HepG2 (cell line): ENCODE results near the gene DDX54. TPM values are rescaled to one million over a fixed set of nuclear protein-coding genes. Genes with fewer than 3 reads are reported as not detected.

Source experiments
- ATAC-seq: fragments of 200-7000 bp; cut with Tn5 transposase; 3 replicates; pipeline ENCODE4 v1.9.1; 2020; ENCODE audit warnings: mild to moderate bottlenecking, moderate library complexity
- BruUV-seq: library from RNA; stranded (reverse); fragments of 400-500 nt; replicated peaks from 2 replicates; lab custom pipeline; 2021; lab: Mats Ljungman, UMichigan
- CTCF ChIA-PET: fragments of 300-600 bp; formaldehyde crosslinking; extraction: SDS; loops from one replicate; lab custom pipeline; 2021; ENCODE audit warnings: low total read pairs, inconsistent platforms, low intra/inter-chr PET ratio; lab: Yijun Ruan, JAX
- POLR2A ChIA-PET: fragments of 350-600 bp; sonication (Branson Sonifier 250); formaldehyde crosslinking; loops from one replicate; lab custom pipeline; 2020; ENCODE audit warnings: antibody characterized with exemption, inconsistent platforms; lab: Yijun Ruan, JAX
- DNase-seq: peaks from one replicate; pipeline ENCODE4 v3.0.0-alpha.2; 2015; ENCODE audit warnings: low spot score
- FAIRE-seq: peaks from 3 replicates; lab custom pipeline; 2011; peaks lifted over from hg19 to GRCh38; lab: Jason Lieb, UNC
- H2AFZ ChIP-seq: one replicate; pipeline ENCODE4 v1.6.1; 2011; ENCODE audit warnings: low read length, inconsistent platforms
- H3K27ac ChIP-seq: fragments of 300-600 bp; 3 replicates; pipeline ENCODE4 v1.8.0; 2011; ENCODE audit warnings: mixed run types, mild to moderate bottlenecking, mixed read lengths, low read length, inconsistent platforms; ENCODE audit not compliant: insufficient read depth; ENCODE audit errors: extremely low read length
- H3K27me3 ChIP-seq, 2 experiments: fragments of 200-600 bp in 1 of 2; 2 replicates in 1 of 2; 3 replicates in 1 of 2; pipeline versions ENCODE4 v1.6.0 to v1.8.0; 2011; ENCODE audit warnings: low read length in 2 of 2, mild to moderate bottlenecking in 2 of 2, moderate library complexity in 2 of 2, inconsistent platforms in 1 of 2; ENCODE audit not compliant: insufficient read depth in 2 of 2, control insufficient read depth in 1 of 2
- H3K36me3 ChIP-seq, 2 experiments: fragments of 200-600 bp in 1 of 2; replicated peaks in 1 of 2; 2 replicates in 1 of 2; 3 replicates in 1 of 2; pipeline versions ENCODE4 v1.5.1 to v1.8.0; 2011; ENCODE audit warnings: low read length in 2 of 2, inconsistent platforms in 1 of 2; ENCODE audit not compliant: insufficient read depth in 2 of 2, control insufficient read depth in 1 of 2
- H3K4me1 ChIP-seq: 2 replicates; pipeline ENCODE4 v1.5.1; 2012; ENCODE audit warnings: low read length, inconsistent platforms; ENCODE audit not compliant: insufficient read depth
- H3K4me2 ChIP-seq: 2 replicates; pipeline ENCODE4 v1.6.0; 2011; ENCODE audit warnings: low read depth, low read length, inconsistent platforms
- H3K4me3 ChIP-seq, 3 experiments: fragments of 200-600 bp in 1 of 3; sonication (generic), shearing (Covaris generic) in 1 of 3; replicated peaks in 1 of 3; 2 replicates each; pipeline ENCODE4 v1.5.1; 2011 to 2016; ENCODE audit warnings: low read length in 3 of 3, inconsistent platforms in 2 of 3, low read depth in 2 of 3, mild to moderate bottlenecking in 2 of 3, control low read depth in 1 of 3, mixed read lengths in 1 of 3; ENCODE audit not compliant: insufficient read depth in 1 of 3
- H3K79me2 ChIP-seq: one replicate; pipeline ENCODE4 v1.6.1; 2011; ENCODE audit warnings: low read length, inconsistent platforms; ENCODE audit not compliant: insufficient read depth
- H3K9ac ChIP-seq: 2 replicates; pipeline ENCODE4 v1.6.0; 2011; ENCODE audit warnings: mild to moderate bottlenecking, low read depth, low read length, inconsistent platforms; ENCODE audit not compliant: insufficient read depth
- H3K9me3 ChIP-seq: 2 replicates; pipeline ENCODE4 v1.5.1; 2012; ENCODE audit warnings: mild to moderate bottlenecking, low read length
- H4K20me1 ChIP-seq: 2 replicates; pipeline ENCODE4 v1.6.0; 2011; ENCODE audit warnings: inconsistent platforms, mild to moderate bottlenecking, low read length, moderate library complexity; ENCODE audit not compliant: insufficient read depth
- CEBPB ChIP-seq: IDR thresholded peaks from 2 replicates; pipeline ENCODE4 v1.6.1; 2011; ENCODE audit warnings: low read depth, low read length, improper control_type of control experiment, borderline replicate concordance
- CEBPG ChIP-seq: IDR thresholded peaks from 2 replicates; pipeline ENCODE4 v1.6.1; 2016
- MIER2 ChIP-seq: IDR thresholded peaks from 2 replicates; pipeline ENCODE4 v1.6.1; 2016; ENCODE audit warnings: missing biosample characterization, missing genetic modification reagents
- ZNF44 ChIP-seq: sonication (generic); formaldehyde crosslinking; IDR thresholded peaks from 2 replicates; pipeline ENCODE4 v1.5.1; 2020; ENCODE audit warnings: mild to moderate bottlenecking, missing genetic modification reagents
- WGBS: methylation state at CpG from one replicate; pipeline ENCODE4 v1.1.6; 2017; ENCODE audit warnings: low lambda C conversion rate; 5-methylcytosine and 5-hydroxymethylcytosine counted together
- in situ Hi-C: cut with HindIII; loops from 2 replicates; pipeline ENCODE4 v1.10.0; 2017; ENCODE audit warnings: low pct_unique_long_range_greater_than_20kb; ENCODE audit not compliant: extremely low pct_ligation_motif_present
- intact Hi-C: fragments of 100-400 bp; cut with micrococcal nuclease; formaldehyde crosslinking; loops from one replicate; pipeline ENCODE4 v1.10.0; 2022; ENCODE audit not compliant: unreplicated experiment
- polyA plus RNA-seq, 8 experiments: library from polyadenylated mRNA; depleted of rRNA in 3 of 8; stranded (reverse) in 7 of 8; unstranded in 1 of 8; fragments of >200 nt; fragmentation: Illumina TruSeq in 4 of 8; extraction: Trizol in 4 of 8; gene quantifications; 2 replicates each; pipeline versions ENCODE4 v1.2.1 to v1.2.3, GENCODE V29; 2011 to 2016; ENCODE audit warnings: low read depth in 4 of 8, missing spikeins in 1 of 8, mixed read lengths in 1 of 8; ENCODE audit not compliant: insufficient read depth in 1 of 8
- total RNA-seq, 5 experiments: library from RNA; depleted of rRNA; stranded (reverse); fragments of >200 nt; fragmentation: Illumina TruSeq; extraction: Trizol; gene quantifications; 2 replicates each; pipeline ENCODE4 v1.2.3, GENCODE V29; 2016; ENCODE audit warnings: low read depth in 1 of 5
- TF ChIP-seq, protein P1 (sequence below): sonication (generic); formaldehyde crosslinking; IDR thresholded peaks from 2 replicates; pipeline ENCODE4 v1.8.0; 2022; ENCODE audit warnings: mild to moderate bottlenecking, missing genetic modification reagents, moderate library complexity
- TF ChIP-seq, protein P2 (sequence below): IDR thresholded peaks from 2 replicates; pipeline ENCODE4 v1.6.1; 2016; ENCODE audit warnings: low read depth, borderline replicate concordance
- TF ChIP-seq, protein P3 (sequence below): sonication (generic); formaldehyde crosslinking; conservative IDR thresholded peaks from 2 replicates; pipeline ENCODE4 v1.4.0; 2020; ENCODE audit warnings: mild to moderate bottlenecking, missing genetic modification reagents, moderate library complexity

The DDX54 gene
- total and polyA plus RNA-seq, 2 of the 13 experiments (the other 11 are each of a cell fraction or from before 2014, with no cell fraction given) = 59.7 to 61.1 TPM

DNA sequence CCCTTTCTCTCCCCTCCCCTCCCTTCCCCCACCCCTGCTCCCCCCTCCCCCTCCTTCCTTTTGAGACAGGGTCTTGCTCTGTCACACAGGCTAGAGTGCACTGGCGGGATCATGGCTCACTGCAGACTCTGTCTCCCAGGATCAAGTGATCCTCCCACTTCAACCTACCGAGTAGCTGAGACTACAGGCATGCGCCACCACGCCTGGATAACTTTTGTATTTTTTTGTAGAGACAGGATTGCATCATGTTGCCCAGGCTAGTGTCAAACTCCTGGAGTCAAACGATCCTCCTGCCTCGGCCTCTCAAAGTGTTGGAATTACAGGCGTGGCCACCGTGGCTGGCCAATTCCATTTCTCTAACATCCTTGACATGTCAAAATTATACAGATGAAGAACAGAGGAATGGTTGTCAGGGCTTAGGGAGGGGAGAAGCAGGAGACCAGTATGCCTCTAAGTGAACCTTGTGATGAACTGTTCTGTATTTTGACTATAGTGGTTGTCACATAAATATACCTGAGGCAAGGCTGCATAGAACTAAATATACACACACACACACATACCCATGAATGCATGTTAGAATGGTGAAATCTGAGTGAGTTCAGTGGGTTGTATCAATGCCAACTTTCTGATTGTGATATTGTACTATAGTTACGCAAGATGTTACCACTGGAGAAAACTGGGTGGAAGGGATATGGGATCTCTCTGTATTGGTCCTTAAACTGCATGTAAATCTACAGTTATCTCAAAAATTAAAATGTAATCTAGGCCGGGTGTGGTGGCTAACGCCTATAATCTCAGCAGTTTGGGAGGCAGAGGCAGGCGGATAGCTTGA lies 39.3 kb downstream of the DDX54 start:
- FAIRE-seq = no peak

DNA sequence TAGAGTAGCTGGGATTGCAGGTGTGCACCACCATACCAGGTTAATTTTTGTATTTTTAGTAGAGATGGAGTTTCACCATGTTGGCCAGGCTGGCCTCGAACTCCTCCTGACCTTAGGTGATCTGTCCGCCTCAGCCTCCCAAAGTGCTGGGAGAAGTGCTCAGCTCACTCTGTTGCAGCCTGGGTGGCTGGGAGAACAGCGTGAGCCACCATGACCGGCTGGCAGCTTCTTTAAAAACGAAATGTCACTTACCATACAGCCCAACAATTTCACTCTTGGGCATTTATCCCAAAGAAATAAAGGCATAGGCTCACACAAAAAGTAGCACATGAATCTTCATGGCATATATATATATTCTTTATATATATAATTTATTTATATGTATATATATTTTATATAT lies 40.5 kb downstream of the DDX54 start:
- no peak overlapping the region for H2AFZ ChIP-seq
- ChIA-PET CTCF (no interaction called here), POLR2A (no interaction called here)
- no peaks in the 10 kb centered on the region for H3K9me3 ChIP-seq
- WGBS = 44% methylated on average over 5 of the region's 5 CpGs
- no peak for ATAC-seq
- peaks cover 1 to 16% of the 10 kb centered on the region in 2 experiments; a peak in 3 of 5 replicates for H3K27me3 ChIP-seq
- H4K20me1 ChIP-seq = no peaks in the 10 kb centered on the region
- intact Hi-C loops (no loop called here), in situ Hi-C loops (no loop called here)
- no peaks in the 10 kb centered on the region for H3K36me3 ChIP-seq
- no peak overlapping the region for H3K4me2 ChIP-seq
- H3K27ac ChIP-seq = no peak overlapping the region
- no peak for DNase-seq
- no peak for FAIRE-seq
- BruUV-seq = no TSS peak
- H3K4me1 ChIP-seq = peaks cover 14% of the 10 kb centered on the region
- H3K79me2 ChIP-seq = no peaks in the 10 kb centered on the region
- H3K4me3 ChIP-seq = no peak overlapping the region
- no peak overlapping the region for H3K9ac ChIP-seq
- TF ChIP-seq, protein P1, sequence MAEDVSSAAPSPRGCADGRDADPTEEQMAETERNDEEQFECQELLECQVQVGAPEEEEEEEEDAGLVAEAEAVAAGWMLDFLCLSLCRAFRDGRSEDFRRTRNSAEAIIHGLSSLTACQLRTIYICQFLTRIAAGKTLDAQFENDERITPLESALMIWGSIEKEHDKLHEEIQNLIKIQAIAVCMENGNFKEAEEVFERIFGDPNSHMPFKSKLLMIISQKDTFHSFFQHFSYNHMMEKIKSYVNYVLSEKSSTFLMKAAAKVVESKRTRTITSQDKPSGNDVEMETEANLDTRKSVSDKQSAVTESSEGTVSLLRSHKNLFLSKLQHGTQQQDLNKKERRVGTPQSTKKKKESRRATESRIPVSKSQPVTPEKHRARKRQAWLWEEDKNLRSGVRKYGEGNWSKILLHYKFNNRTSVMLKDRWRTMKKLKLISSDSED (CRISPR knock-in tag) = no peak
- TF ChIP-seq MIER2 (CRISPR knock-in tag) = no peak
- TF ChIP-seq, protein P2, sequence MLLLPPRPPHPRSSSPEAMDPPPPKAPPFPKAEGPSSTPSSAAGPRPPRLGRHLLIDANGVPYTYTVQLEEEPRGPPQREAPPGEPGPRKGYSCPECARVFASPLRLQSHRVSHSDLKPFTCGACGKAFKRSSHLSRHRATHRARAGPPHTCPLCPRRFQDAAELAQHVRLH (CRISPR knock-in tag) = no peak
- TF ChIP-seq, protein P3, sequence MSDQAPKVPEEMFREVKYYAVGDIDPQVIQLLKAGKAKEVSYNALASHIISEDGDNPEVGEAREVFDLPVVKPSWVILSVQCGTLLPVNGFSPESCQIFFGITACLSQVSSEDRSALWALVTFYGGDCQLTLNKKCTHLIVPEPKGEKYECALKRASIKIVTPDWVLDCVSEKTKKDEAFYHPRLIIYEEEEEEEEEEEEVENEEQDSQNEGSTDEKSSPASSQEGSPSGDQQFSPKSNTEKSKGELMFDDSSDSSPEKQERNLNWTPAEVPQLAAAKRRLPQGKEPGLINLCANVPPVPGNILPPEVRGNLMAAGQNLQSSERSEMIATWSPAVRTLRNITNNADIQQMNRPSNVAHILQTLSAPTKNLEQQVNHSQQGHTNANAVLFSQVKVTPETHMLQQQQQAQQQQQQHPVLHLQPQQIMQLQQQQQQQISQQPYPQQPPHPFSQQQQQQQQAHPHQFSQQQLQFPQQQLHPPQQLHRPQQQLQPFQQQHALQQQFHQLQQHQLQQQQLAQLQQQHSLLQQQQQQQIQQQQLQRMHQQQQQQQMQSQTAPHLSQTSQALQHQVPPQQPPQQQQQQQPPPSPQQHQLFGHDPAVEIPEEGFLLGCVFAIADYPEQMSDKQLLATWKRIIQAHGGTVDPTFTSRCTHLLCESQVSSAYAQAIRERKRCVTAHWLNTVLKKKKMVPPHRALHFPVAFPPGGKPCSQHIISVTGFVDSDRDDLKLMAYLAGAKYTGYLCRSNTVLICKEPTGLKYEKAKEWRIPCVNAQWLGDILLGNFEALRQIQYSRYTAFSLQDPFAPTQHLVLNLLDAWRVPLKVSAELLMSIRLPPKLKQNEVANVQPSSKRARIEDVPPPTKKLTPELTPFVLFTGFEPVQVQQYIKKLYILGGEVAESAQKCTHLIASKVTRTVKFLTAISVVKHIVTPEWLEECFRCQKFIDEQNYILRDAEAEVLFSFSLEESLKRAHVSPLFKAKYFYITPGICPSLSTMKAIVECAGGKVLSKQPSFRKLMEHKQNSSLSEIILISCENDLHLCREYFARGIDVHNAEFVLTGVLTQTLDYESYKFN (CRISPR knock-in tag) = no peak

More for the DNA sequence above, 39.3 kb downstream of the DDX54 start:
- CTCF ChIA-PET = no interaction called here
- H3K79me2 ChIP-seq = no peaks in the 10 kb centered on the region
- no peaks in the 10 kb centered on the region for H3K36me3 ChIP-seq
- H3K27ac ChIP-seq = no peak overlapping the region
- no TSS peak for BruUV-seq
- TF ChIP-seq ZNF44 (CRISPR knock-in tag) (no peak), CEBPB (peak; percentile 28; the same call in 1 of the 2 replicates), CEBPG (peak; percentile 9; the same call in 1 of the 2 replicates)
- intact Hi-C loops (no loop called here), in situ Hi-C loops (no loop called here)
- WGBS = 32% methylated on average over 11 of the region's 12 CpGs
- POLR2A ChIA-PET = no interaction called here
- H3K4me2 ChIP-seq = no peak overlapping the region
- H3K27me3 ChIP-seq = peaks cover 1 to 26% of the 10 kb centered on the region in 2 experiments; a peak in 3 of 5 replicates
- H2AFZ ChIP-seq = no peak overlapping the region
- DNase-seq (no peak), ATAC-seq (no peak)
- no peaks in the 10 kb centered on the region for H4K20me1 ChIP-seq
- no peak overlapping the region for H3K9ac ChIP-seq
- H3K4me1 ChIP-seq = peaks cover 17% of the 10 kb centered on the region
- no peaks in the 10 kb centered on the region for H3K9me3 ChIP-seq
- H3K4me3 ChIP-seq = no peak overlapping the region
